ENCODE results near the gene CSTF3.
"Not testable (repeated sequence)": the region's sequence is repeated elsewhere in the genome, so short reads cannot be mapped to it uniquely, and the experiment has no call there.

Gene CSTF3

DNA sequence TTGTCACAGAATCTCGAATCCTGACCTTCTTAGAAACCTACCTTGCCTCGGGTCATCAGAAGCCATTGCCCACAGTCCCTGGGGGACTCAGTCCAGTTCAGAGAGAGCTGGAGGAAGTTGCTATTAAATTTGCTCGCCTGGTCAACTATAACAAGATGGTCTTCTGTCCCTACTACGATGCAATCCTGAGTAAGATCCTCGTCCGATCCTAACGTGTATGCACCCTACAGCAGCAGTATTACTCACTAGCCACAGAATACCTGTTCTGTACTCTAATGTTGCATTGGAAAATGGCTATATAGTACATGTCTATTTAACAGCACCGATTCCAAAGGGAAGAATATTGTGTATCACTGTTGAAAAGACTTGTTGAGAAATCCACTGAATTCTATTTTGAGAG is 88.8 kb downstream of the CSTF3 start:
- no peak for DNase-seq

DNA sequence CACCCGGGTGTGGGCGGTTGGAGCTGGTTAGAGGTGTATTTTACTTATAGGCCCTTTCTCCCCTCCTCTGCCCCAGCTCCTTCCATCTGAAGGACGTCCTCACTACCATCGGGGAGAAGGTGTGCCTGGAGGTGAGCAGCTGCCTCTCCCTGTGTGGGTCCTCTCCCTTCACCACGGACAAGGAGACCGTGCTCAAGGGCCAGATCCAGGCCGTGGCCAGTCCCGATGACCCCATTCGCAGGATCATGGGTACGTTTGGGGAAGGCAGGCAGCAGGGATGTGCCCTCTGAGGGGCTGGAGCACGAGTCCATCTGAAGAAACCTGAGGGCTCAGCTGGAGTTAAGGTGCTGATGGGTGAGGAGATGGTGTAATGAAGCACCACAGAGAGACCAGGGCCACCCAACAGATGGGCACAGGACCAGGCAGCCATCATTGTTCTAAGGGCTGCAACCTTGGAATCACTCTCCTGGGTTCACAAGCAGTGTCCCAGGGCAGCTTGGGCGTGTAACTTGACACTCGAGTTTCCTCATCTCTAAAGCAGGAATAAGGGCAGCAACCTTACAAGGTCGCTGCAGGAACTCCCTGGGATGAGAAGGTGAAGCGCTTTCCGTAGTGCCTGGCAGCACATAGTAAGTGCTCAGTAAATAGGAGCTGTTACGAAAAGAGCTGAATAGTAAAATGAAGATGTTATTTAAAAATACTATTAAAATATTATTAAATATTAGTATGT is 92.5 kb downstream of the CSTF3 start:
- DNase-seq: no peak

DNA sequence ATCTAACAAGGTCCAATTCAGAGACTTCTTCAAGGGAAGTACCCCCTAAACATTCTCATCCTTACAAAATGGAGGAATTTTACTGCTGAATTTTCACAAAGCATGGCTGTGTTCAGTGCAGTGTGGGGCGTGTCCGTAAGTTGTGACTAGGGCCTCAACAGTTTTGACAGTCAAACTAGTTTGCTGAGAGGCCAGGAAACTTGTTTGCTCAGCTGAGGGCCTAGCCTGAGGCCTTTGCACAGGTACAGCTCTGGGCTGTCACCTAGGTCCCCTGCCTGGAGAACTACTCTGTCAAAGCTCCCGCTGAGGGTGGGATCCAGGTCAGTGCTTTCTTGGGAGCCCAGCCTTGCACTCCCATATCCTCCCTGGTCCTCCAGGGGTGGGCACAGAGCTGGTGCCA is 94.0 kb downstream of the CSTF3 start:
- DNase-seq: no peak

DNA sequence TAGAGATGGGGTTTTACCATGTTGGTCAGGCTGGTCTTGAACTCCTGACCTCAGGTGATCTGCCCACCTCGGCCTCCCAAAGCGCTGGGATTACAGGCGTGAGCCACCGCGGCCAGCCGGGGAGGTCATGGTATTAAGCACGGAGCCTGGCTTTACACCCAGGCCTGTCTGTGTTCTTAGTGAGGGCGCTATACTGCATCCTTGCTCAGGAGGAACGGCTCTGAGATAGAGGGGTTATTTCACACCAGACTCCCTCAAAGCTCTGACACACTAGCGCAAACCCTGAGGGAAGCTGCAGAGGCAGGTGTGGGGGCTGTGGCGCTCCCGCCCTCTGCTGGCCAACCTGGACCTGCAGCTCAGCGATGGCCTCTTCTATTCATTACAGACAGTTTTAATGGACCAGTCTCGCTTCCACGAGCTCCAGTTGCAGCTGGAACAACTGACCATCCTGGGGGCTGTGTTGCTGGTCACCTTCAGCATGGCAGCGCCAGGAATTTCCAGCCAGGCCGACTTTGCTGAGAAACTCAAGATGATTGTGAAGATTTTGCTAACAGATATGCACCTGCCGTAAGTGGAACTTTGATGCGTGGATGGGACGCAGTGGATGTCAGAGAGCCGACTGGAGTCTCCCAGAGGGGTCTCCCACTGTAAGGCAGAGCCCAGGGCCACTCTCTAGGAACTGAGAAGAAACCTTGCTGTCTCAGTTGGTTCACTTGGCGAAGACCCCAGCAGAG is 95.7 kb downstream of the CSTF3 start:
- DNase-seq: no peak

DNA sequence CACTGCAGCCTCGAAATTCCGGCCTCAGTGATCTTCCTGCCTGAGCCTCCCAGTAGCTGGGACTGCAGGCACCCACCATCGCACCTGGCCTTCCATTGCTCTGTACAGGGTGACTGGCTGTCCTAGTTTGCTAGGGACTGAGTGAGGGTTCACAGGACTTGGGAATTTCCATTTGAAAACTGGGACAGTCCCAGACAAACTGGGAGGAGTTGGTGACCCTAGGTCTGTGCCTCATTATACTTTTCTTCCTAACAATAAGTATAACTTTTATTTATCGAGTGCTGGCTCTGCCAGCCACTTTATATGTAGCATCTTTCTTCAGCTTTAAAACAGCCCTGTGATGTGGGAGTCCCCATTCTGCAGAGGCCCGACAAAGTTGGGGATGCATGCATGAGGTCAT is 96.4 kb downstream of the CSTF3 start:
- DNase-seq: no peak

DNA sequence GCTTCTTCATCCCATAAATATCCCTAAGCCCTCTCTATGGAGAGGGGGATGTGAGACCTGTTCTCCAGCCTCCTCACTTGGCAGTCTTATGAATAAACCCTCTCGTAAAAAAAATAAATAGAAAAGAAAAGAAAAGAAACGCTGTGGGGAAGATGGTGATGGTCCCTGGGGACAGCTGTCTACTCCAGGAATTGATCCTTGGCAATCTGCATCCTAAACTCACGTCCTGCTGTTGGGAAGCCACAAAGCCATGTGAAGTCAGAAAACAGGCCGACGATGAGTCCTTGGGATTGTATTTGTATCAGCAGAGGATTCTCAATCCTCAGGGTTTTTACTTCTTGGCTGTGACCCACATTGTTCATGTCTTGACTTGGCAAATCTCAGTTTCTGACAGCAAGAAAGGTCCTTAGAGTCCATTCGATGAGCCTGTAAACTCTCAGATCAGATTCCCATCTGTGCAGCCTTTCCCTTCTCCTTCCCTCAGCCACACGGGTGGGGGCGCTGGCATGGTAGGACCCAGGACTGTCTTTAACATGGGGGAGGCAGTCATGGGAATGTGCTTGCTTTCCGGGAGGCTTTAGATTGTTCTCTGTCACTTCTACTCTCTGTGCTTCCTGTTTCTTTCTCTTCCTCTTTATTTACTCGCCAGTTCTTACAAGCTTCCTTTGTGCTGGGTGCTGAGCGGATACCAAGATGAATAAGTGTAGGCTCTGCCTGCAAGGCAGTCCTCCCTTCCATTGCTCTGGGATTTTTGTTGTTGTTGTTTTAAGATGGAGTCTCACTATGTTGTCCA is 97.1 kb downstream of the CSTF3 start:
- DNase-seq: no peak

DNA sequence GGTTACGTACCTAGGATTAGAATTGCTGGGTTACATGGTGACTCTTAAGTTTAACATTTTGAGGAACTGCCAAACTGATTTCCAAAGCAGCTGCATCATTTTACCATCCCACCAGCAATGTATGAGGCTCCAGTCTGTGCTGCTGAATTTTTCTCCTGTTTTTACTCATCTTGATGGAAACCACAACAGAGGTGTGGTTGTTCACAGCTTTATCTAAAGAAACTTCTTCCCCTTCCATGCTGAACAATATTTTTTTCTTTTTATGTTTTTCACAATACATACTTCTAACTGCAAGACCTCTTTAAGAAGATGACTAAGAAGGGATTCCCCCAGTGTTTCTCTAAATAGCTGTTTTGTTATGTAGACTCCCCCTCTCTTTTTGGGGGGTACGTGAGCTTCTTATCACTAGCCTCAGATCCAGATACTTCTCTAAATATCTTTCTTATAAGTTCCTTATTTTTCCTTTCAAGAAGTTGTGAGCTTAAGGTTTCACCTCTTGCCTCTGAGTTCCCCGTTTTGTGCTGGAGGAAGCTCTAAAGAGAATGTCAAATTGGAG is 97.9 kb downstream of the CSTF3 start:
- DNase-seq: no peak

DNA sequence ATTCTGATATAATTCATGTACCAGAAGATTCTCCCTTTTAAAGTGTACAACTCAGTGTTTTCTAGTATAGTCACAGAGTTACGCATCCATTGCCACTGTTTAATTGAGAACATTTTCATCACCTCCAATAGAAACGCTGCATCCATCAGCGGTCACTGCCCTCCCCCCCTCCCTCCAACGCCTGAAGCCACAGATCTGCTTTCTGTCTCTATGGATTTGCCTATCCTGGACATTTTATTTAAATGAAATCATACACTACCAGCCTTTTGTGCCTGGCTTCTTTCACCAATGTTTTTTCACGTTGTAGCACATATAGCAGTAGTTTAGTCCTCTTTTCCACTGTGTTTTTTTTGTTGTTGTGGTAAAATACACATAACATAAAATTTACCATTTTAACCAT is 99.1 kb downstream of the CSTF3 start:
- no peak for DNase-seq

DNA sequence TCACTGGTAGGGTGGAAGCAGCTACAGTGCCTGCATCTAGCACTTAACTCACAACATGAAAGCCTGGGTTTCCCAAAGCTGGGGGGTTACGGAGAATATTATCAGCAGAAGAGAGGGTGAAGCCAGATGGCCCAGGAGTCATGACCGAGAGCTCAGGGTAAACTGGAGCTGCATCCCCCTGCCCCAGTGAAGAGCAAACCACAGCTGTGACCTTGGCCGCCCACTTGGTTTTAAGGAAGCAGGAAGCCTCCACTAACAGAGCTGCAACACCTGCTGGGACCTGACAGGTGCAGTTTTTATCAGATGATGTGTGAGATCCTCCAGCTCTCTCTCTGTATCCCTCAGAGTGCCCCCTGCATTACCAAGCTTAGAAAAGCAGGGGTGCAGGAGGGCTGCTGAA is 101.0 kb downstream of the CSTF3 start:
- DNase-seq: no peak

DNA sequence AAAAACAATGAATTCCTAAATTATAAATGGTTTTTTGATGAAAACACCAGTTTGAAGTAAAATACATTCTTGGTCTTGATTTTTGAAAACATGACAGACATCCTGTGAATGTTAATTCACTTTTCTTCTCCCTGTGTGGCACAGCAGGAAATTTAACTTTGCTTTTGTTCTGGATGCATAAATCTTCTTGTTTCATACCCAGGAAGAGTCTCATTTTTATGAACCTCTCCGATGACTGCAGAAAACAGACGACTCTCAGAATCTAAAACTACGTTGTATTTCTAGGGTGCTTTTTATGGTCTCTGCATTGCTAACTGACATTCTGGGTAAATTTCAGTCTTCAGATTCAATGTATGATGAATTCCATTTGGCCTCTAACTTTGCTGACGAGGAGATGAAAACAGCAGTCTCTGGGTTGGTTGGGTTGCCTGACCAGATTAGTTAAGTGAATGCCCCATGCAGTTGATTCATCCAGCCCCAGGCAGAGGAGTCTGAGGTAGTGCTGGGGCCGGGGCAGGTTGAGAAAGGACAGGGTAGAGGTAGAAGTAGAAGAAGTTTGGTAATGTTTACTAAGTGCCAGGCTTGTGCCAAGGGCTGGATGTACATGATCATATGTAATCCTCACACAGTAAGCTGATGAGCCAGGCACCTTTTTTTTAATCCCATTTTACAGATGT is 101.8 kb downstream of the CSTF3 start:
- no peak for DNase-seq

DNA sequence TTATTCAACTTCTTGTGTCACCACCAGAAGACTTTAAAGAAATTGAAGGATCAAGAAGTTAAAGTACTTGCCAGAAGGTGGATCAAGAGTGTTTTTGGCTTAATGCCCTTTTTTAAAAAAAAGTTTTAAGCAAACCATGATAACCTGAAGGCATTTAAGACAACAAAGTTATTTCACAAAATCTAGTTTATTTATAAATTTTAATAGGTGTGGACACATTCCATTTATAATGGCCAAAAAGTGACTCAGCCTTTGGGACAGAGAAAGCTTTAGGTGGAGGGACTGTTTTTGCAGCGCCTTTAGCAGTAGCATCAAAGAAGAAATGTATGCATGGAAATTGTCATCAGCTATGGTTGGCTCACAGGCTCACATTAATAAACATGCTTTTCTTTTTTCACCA is 104.0 kb downstream of the CSTF3 start:
- DNase-seq: no peak

DNA sequence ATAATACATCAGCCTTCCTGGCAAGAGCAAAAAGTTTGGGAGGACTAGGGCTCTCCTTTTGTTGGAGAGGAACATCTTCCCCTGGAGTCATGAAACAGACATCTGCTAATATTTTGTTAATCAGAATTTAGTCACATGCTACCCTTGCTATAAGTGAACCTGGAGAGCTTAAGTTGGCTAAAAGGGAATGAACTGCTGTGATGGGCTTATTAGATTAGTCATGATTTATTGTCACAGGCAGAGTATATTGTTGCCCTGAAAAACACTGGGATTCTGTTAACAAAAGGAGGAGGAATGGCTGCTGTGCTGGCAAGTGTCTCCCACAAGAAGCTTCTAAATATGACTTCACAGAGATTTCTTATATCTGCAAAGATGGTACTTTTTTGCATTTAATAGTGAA is 105.9 kb downstream of the CSTF3 start:
- no peak for DNase-seq

DNA sequence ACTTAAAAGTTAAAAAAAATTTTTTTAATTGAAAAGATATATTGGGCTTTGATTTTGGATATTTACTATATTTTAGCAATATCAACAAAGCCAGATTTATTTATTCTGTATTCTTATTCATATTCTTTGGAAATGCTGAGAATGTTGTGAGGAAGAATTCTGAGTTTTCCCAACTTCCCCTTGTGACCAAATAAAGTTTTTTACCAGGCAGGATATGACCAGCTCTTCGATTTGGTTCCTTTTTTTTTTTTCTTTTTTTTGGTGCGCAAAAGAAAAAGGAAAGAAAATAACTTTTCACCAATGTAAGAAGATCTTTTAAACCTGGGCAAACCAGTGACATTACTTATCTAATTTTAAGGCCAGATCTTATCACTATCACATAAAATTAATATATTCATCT is 109.0 kb downstream of the CSTF3 start:
- no peak for DNase-seq

DNA sequence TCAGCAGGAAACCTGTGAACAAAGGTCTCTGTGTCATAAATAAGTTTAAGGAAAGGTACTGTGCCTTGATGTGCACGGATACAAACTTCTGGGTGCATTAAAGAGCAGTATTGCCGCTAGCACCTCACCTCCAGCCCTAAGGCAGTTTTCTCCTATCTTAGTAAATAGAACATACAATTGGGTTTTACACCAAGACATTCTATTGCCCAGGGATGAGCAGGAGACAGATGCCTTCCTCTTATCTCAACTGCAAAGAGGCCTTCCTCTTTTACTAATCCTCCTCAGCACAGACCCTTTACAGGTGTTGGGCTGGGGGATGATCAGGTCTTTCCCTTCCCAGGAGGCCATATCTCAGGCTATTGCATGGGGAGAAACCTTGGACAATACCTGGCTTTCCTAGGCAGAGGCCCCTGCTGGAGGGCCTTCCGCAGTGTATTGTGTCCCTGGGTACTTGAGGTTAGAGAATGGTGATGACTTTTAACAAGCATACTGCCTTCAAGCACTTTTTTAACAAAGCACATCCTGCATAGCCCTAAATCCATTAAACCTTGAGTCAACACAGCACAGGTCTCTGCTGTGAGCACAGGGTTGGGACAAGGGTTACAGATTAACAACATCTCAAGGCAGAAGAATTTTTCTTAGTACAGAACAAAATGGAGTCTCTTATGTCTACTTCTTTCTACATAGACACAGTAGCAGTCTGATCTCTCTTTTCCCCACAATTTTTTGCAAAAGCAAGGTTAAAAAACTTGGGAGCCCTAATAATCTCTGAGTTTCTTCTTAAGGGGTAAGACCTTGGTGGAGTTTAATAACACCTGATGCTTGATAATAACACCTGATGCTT is 111.5 kb downstream of the CSTF3 start:
- not testable (repeated sequence) for DNase-seq

DNA sequence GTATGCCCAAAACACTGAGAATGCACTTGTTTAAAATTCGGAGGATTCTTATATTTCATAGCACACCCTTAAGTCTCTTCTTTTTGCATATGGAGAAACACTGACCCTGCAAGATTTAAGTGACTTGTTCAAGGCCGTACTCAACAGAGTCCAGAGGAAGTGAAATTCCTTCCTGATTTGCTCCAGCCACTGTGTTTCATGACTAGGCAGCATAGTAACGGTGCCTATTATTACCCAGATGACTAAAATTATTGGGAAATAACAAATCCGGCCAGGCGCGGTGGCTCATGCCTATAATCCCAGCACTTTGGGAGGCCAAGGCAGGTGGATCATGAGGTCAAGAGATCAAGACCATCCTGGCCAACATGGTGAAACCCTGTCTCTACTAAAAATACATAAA is 112.6 kb downstream of the CSTF3 start:
- DNase-seq: not testable (repeated sequence)

DNA sequence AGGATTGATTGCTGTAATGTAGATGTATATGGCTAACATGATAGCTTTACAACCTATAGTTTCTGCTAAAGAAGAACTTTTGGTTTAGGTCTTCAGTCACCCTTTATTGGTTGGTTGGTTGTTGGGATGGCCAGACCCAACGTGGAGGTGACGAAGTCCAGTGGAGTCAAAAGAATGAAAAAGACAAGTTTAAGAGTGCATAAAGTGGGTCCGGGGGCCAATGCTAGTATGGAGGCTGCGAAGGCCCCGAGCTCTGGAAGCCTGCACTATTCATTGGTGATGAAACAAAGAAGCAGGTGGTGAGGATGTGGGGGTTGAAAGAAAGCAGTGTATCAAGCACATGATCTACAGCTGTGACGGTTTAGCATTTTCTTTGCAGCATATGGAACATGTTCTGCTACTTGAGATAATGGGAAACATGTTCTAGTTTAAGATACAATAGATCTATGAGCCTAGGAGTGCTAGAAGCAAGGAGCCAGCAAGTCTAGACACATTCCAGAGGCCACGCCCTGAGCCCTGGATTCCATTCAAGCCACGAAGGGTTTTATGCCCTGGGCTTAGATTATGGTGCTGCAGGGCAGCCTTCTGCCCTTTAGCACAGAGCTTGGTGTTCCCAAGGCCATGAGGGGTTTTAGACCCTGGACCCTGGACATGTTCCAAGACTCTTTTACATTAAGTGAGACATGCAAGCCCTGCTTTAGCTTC is 115.6 kb downstream of the CSTF3 start:
- DNase-seq: no peak

DNA sequence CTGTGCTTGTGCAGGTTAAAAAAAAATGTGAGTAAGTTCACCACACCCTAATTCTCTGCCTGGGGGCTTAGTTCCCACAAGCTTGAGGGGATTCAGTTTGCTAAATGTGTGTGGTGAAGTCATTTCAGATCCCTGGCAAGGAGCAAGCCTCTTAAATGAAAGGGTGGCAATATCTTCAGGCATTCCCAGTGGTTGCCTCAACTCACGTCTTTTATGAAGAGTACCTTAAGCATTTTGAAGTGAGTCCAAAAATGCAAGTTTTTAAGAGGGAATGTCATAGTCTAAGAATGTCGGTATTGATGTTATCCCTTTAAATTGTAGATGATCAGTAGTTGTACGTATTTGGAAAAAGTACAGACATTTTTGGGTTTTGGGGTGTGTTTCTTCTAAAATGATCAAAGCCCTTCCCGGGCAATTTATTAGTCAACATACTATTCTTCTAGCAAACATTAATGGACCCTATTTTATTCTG is 117.0 kb downstream of the CSTF3 start:
- no peak for DNase-seq

DNA sequence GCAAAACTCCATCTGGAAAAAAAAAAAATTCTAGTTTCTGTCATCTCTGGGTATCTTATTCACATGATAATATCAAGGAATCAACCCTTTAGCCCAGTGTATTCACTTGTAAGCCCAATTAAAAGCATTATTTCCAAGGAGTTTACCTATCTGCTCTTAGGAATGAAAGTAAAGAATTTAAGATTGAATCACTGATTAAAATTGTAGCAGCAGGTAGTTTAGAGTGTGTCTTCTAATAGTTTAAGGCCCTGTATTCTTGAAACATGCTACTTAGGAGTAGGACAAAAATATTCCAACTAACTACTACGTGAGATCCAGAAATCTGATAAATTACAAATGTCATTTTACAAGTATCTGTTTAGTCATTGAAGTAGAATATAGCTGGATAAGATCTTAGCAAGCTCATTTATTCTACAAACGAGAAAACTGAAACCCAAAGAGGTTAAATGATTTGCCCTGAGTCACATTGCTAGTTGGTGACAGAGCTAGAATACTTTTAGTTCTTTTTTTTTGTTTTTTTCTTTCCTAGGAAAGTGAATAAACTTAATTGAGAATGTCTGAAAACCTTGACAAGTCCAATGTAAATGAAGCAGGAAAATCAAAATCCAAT is 118.0 kb downstream of the CSTF3 start:
- no peak for DNase-seq

DNA sequence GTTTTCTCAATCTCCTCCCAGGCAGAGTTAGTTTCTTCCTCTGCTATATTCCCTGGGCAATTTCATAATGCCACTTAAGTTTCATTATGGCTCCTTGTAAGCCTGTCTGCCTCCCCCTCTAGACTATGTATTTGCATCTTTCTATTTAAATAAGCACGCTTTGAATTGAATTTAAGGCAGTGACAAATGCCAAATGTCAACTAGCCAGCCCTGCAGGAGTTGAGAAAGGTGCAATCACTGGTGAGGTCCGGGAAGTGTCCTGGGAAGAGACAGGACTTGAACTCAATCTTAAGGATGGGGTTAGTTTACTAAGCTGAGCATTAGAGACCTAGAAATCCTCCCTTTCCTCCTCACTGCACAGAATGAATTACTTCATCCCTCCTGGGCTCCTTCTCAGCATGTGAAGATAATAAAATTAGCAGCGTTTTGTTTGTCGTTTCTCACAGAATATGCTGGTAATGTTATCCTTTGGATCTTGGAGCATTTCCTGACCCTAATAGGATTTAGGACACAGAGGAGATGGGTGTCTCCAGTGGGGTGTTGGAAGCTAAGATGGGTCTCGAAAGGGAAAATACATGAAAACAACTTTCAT is 120.3 kb downstream of the CSTF3 start:
- DNase-seq: no peak
